Pancreas (tissue), 10 donors: ENCODE results near the gene SHB. TPM values are rescaled to one million over a fixed set of nuclear protein-coding genes. Genes with fewer than 3 reads are reported as not detected.

Experiments
- ATAC-seq, 4 donors: fragments of 200-7000 bp; cut with Tn5 transposase; one replicate each; pipeline versions ENCODE4 v1.8.0 to v1.9.1; 2020; ENCODE audit warnings: mild to moderate bottlenecking in 4 of 4, moderate library complexity in 4 of 4
- DNase-seq, 6 donors: peaks; one replicate each; pipeline ENCODE4 v3.0.0-alpha.2; 2020
- FAIRE-seq: peaks from 2 replicates; lab custom pipeline; 2012; peaks lifted over from hg19 to GRCh38; lab: Jason Lieb, UNC
- H3K27ac ChIP-seq, 4 donors: fragments of 200-600 bp; sonication (generic); 1 replicate in 3 of 4; 2 replicates in 1 of 4; pipeline versions ENCODE4 v1.5.0 to v1.8.0; 2020
- H3K27me3 ChIP-seq, 4 donors: fragments of 200-600 bp; one replicate each; pipeline ENCODE4 v1.8.0; 2021
- H3K36me3 ChIP-seq, 3 donors: fragments of 200-600 bp; sonication (generic) in 1 of 3; one replicate each; pipeline versions ENCODE4 v1.5.0 to v1.8.0; 2020 to 2021
- H3K4me1 ChIP-seq, 3 donors: fragments of 200-600 bp; one replicate each; pipeline ENCODE4 v1.8.0; 2021
- H3K4me3 ChIP-seq, 4 donors: fragments of 200-600 bp; sonication (generic) in 2 of 4; one replicate each; pipeline versions ENCODE4 v1.5.0 to v1.8.0; 2020 to 2021
- H3K9me3 ChIP-seq, 4 donors: fragments of 200-600 bp; one replicate each; pipeline ENCODE4 v1.8.0; 2021
- CTCF ChIP-seq, 4 donors: fragments of 200-600 bp; sonication (generic) in 3 of 4; IDR thresholded peaks; one replicate each; pipeline versions ENCODE4 v1.5.0 to v1.8.0; 2021; ENCODE audit warnings: antibody characterized with exemption in 4 of 4
- WGBS, 2 donors: extraction: QIAGEN DNeasy Blood & Tissue Kit; methylation state at CpG; one replicate each; pipeline ENCODE4 v1.1.7; 2013; 5-methylcytosine and 5-hydroxymethylcytosine counted together
- intact Hi-C, 3 donors: fragments of 100-400 bp; cut with DNase I; formaldehyde crosslinking; loops; one replicate each; pipeline versions ENCODE4 v1.11.1 to v1.14.2; 2022
- polyA plus RNA-seq, 2 donors: library from polyadenylated mRNA; stranded (reverse); fragments of 200-250 nt; gene quantifications; one replicate each; pipeline ENCODE4 v1.2.3, GENCODE V29; 2013
- total RNA-seq, 6 donors: library from RNA; stranded (reverse); fragmentation: NEBNext Ultra II Directional in 4 of 6; extraction: Animal tissue kit (Norgen Biotek cat#: 25700) in 4 of 6; gene quantifications; one replicate each; pipeline versions ENCODE4 v1.2.1 to v1.2.4, GENCODE V29; 2021 to 2023
- donor health status: healthy with polysubstance abuse.
- donor health status: DM: no; HTN: no; CAD: no; lungs with moderate emphysema.
- donor health status: DM: no; HTN: no; CAD: no.
- donor health status: control.
- donor health status: control.
- donor health status: Bipolar disorder and iron deficiency.
- donor health status: DM: yes; HTN: yes; CAD: no.
- donor health status: DM: no; HTN: no; CAD: no.
- donor health status: DM: no; HTN: no; CAD: no.
- donor health status: DM: yes; HTN: yes; CAD: no.

SHB gene
- total and polyA plus RNA-seq, 8 donors: 11.5 to 24.2 (median 19.2) TPM

- TF ChIP-seq CTCF (IDR thresholded peaks at IDR 0.05): no peak
- ATAC-seq (peak in 2 of 4 donors; percentile 27 to 34), FAIRE-seq (no peak), DNase-seq (peak in 2 of 6 donors; percentile 24 to 36)
- no peak overlapping the region for H3K4me3 ChIP-seq
- H3K27me3 ChIP-seq: no peaks in the 10 kb centered on the region
- WGBS, 2 donors: 69 to 74% methylated on average over 22 of the region's 22 CpGs
- no peaks in the 10 kb centered on the region for H3K9me3 ChIP-seq
- intact Hi-C loops: no loop called here
- no peaks in the 10 kb centered on the region for H3K4me1 ChIP-seq
- H3K27ac ChIP-seq: no peak overlapping the region
- H3K36me3 ChIP-seq: no peaks in the 10 kb centered on the region
These were observed 130.7 kb downstream of the SHB start for GRCh38 chr9:37938121-37938891.

DNA sequence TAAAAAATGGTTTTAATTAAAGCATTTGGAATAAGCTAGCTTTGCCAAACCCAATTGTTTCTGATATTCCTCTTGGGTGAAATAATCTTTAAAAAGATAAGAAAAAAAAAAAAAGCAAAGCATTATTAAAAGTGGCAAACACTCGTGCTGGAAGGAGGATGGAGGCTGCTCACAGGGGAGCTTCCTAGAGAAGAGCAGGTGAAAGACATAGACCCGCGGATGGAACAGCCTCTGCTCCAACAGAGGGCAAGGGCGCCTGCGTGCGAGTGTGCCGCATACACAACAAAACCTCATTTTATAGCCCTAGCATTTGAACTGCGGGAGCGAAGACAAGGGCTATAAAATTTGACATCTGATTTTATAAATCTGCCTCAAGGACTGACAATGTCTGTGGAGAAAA is 131.7 kb downstream of the SHB start:
- intact Hi-C loops: no loop called here
- ATAC-seq (no peak), DNase-seq (peak in 1 of 6 donors; percentile 3), FAIRE-seq (no peak)
- Histone ChIP-seq H3K4me3 (no peak overlapping the region), H3K9me3 (no peaks in the 10 kb centered on the region), H3K4me1 (no peaks in the 10 kb centered on the region), H3K36me3 (no peaks in the 10 kb centered on the region), H3K27me3 (no peaks in the 10 kb centered on the region), H3K27ac (no peak overlapping the region)
- 84 to 88% methylated on average over 9 of the region's 9 CpGs for WGBS, 2 donors
- TF ChIP-seq CTCF (IDR thresholded peaks at IDR 0.05): no peak

DNA sequence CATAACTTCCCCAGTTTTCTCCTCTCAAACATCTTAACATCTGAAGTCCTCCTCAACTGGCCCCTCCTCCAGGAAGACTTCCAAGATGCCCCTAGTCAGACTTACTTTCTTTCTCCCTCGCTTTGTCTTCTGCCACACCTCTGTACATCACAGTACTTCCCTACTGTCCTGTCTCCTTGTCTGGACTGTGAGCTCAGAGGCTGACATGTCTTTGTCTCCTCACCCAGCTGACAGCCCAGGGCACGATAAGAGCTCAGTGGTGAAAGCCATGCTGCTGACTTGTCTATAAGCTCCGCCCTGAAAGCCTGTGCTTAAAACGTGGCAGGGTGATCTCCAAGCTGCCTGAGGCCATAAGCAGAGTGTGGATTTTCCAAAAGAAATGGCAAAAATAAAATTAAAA is 132.1 kb downstream of the SHB start:
- H3K27me3 ChIP-seq: no peaks in the 10 kb centered on the region
- DNase-seq: peak in 2 of 6 donors; percentile 0 to 17
- no peak for TF ChIP-seq CTCF (IDR thresholded peaks at IDR 0.05)
- no peaks in the 10 kb centered on the region for H3K36me3 ChIP-seq
- WGBS, 2 donors: 62 to 64% methylated on average over 4 of the region's 4 CpGs
- intact Hi-C loops: no loop called here
- no peaks in the 10 kb centered on the region for H3K9me3 ChIP-seq
- ATAC-seq: peak in 1 of 4 donors; percentile 13
- H3K4me3 ChIP-seq: no peak overlapping the region
- no peaks in the 10 kb centered on the region for H3K4me1 ChIP-seq
- no peak for FAIRE-seq
- no peak overlapping the region for H3K27ac ChIP-seq

DNA sequence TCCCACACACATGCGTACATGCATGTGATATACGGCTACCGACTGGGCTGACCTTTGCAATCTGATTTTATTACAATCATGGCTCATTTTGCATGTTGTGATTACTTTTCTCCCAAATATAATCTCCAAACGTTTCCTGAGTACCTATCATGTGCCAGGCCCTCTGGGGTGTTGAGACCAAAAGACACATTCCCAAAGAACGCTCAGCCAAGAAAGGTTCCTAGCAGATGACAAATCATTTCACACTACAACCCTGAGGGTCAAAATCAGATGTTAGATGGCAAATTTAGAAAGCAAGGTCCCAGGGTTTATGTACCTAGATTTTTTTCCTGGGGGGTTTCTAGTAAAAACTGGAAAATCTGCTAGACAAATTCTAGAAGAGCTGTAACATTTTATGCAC is 132.7 kb downstream of the SHB start:
- DNase-seq (no peak), FAIRE-seq (no peak), ATAC-seq (no peak)
- Histone ChIP-seq H3K36me3 (no peaks in the 10 kb centered on the region), H3K27ac (no peak overlapping the region), H3K9me3 (no peaks in the 10 kb centered on the region), H3K4me3 (no peak overlapping the region), H3K27me3 (no peaks in the 10 kb centered on the region), H3K4me1 (no peaks in the 10 kb centered on the region)
- intact Hi-C loops: no loop called here
- TF ChIP-seq CTCF (IDR thresholded peaks at IDR 0.05): no peak
- 78 to 82% methylated on average over 5 of the region's 5 CpGs for WGBS, 2 donors

DNA sequence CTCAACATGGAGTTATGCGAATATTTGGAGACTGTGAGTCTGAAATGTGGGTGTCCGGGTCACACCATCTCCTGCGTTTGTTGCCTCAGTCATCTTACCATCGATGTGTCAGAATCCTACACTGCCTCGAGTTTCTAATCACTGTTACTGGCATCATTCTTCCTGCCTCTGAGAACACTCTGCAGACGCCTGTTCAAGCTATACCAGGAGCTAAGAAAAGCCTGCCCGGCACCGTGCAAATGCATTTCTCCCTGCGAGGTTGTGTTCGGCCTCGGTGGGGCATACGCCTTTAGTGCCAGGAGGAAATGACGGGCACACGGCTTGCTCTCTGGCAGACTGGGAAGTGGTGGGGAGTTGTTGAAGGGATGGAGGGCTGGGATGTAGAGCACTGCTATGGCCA is 133.9 kb downstream of the SHB start:
- H3K27ac ChIP-seq: no peak overlapping the region
- H3K4me3 ChIP-seq: no peak overlapping the region
- no peaks in the 10 kb centered on the region for H3K36me3 ChIP-seq
- WGBS, 2 donors: 83 to 87% methylated on average over 14 of the region's 14 CpGs
- FAIRE-seq (no peak), ATAC-seq (no peak), DNase-seq (peak in 1 of 6 donors; percentile 7)
- no peaks in the 10 kb centered on the region for H3K4me1 ChIP-seq
- TF ChIP-seq CTCF (IDR thresholded peaks at IDR 0.05): no peak
- no peaks in the 10 kb centered on the region for H3K27me3 ChIP-seq
- H3K9me3 ChIP-seq: no peaks in the 10 kb centered on the region
- intact Hi-C loops: no loop called here
